Epithelial cell of esophagus (primary cell): ENCODE measurements around the gene SLC8B1.
A peak's percentile ranks its signal among the peaks of the same experiment; 100 is the strongest.

Experiments
- DNase-seq: peaks from one replicate; pipeline ENCODE4 v3.0.0; 2010; ENCODE audit warnings: low read depth
- H3K4me3 ChIP-seq: 2 replicates; pipeline ENCODE4 v1.5.1; 2011; ENCODE audit warnings: mild to moderate bottlenecking, low read length, control low read depth
- TF ChIP-seq, protein P1 (sequence below): IDR thresholded peaks from 2 replicates; pipeline ENCODE4 v1.5.1; 2011; ENCODE audit warnings: low read depth, mild to moderate bottlenecking, low read length, control low read depth, inconsistent platforms; ENCODE audit not compliant: insufficient read depth; ENCODE audit errors: missing control alignments

Gene SLC8B1

DNA sequence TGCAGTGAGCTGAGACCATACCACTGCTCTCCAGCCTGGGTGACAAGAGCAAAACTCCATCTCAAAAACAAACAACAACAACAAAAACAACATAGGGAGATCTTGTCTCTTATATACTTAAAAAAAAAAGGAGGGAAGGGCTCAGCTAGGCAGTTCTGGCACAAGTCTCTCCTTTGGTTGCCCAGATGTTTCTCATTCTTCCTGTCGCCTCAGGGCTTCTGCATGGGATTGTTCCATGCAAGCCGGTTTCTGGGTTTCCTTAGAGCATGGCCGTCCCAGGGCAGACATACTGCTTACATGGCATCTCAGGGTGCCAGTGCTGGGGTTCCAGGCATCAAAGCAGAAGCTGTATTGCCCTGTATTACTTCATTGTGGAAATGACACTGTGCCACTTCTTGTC is 5.2 kb upstream of the SLC8B1 start:
- no peak overlapping the region for H3K4me3 ChIP-seq
- DNase-seq: no peak
- TF ChIP-seq, protein P1, sequence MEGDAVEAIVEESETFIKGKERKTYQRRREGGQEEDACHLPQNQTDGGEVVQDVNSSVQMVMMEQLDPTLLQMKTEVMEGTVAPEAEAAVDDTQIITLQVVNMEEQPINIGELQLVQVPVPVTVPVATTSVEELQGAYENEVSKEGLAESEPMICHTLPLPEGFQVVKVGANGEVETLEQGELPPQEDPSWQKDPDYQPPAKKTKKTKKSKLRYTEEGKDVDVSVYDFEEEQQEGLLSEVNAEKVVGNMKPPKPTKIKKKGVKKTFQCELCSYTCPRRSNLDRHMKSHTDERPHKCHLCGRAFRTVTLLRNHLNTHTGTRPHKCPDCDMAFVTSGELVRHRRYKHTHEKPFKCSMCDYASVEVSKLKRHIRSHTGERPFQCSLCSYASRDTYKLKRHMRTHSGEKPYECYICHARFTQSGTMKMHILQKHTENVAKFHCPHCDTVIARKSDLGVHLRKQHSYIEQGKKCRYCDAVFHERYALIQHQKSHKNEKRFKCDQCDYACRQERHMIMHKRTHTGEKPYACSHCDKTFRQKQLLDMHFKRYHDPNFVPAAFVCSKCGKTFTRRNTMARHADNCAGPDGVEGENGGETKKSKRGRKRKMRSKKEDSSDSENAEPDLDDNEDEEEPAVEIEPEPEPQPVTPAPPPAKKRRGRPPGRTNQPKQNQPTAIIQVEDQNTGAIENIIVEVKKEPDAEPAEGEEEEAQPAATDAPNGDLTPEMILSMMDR: no peak

DNA sequence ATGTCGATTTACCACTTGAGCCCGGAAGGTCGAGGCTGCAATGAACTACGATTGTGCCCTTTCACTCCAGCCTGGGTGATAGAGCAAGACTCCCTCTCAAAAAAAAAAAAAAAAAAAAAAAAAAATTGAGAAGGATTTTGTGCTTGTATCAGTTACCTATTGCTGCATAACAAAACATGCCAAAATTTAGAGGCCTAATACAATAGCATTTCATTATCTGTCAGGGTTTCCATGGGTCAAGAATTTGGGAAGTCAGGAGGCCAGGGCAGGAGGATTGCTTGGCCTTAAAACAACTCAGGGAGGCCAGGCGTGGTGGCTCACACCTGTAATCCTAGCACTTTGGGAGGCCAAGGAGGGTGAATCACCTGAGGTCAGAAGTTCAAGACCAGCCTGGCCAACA is 4.6 kb upstream of the SLC8B1 start:
- TF ChIP-seq, protein P1: no peak
- DNase-seq: no peak
- no peak overlapping the region for H3K4me3 ChIP-seq

DNA sequence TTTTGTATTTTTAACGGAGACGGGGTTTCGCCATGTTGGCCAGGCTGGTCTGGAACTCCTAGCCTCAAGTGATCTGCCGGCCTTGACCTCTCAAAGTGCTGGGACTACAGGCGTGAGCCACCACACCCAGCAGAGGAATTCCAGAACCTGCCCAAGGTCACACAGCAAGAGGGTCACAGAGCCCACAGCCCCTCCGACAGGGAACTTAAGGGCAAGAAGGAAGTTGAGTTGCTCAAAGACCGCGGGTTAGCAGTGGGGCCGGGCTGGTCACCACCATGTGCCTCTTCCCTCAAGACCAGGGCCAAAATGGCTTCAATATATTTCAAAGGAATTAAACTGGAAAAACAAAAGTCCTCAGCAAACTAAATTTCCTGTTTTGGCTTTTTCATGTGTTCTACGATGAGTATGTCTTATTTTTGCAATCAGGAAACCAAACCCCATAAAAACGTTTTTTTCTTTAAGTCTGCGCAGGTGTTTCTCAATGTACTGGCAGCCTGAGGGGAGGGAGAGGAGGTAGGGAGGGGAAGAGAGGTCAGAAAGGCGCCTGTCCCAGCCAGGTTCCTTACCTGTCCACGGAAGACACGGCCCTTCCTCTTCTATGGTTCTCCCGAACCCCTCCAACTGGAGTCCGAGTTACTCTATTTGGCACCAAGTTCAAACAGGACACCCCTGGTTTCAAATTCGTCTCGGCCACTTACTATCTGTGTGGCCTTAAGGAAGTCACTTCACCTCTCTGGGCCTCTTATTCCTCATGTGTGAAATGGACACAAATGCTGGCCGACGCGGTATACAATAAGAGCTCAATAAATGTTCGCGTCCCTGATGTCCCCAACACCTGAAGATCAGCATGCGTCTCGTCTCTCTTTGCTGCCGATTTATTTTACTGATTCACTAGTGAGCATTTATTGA is 778 bp downstream of the SLC8B1 start:
- peak; percentile 30 for DNase-seq
- TF ChIP-seq, protein P1: no peak
- H3K4me3 ChIP-seq: peak overlapping the region; percentile 71

DNA sequence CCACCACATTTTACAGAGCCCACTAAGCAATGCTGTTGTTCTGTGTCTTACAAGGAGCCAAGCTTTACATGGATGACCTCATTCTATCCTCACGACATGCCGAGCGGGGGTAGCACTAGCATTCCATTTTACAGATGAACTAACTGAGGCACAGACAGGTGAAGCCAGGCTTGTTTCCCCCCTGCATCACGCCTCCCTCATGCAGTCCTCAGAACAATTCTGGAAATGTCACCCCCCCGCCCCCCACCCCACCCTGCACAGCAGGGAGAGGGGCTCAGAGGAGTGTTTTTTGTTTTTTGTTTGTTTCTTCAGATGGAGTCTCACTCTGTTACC is 1.5 kb downstream of the SLC8B1 start:
- TF ChIP-seq, protein P1: no peak
- no peak overlapping the region for H3K4me3 ChIP-seq
- DNase-seq: no peak

DNA sequence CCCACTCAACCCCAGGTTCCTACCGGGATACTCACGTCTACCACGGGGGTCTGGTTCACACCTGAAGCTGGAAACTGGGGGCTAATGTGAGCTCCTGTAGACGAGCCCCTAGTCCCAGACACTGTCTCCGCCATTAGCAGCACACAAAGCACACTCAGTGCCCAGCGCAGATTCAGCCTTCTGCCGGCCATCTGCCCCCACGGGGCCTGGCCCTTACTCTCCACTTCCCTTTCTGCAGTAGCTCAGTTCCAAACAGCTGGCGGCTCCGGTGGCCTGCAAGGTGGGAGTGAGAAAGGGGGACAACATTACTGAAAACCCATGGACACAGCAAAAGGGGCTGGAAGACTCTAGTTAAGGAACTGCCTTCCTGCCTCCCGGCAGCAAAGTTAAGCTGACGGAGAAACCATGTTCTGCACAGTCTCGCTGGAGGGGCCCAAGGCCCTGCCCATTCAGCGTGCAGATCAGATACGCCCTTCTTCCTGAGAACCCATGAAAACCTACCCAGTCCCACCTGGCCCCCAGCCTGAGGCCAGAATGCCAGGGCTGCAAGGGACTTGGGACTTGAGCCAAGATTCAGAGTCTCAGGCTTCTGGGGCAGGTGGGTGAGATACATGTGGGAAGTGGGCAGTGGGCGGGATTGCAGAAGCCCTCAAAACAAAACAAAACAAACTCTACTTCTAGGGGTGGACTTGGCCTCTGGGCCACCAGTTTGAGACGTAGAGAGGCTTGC is 2.1 kb downstream of the SLC8B1 start:
- no peak overlapping the region for H3K4me3 ChIP-seq
- DNase-seq: no peak
- TF ChIP-seq, protein P1: no peak

DNA sequence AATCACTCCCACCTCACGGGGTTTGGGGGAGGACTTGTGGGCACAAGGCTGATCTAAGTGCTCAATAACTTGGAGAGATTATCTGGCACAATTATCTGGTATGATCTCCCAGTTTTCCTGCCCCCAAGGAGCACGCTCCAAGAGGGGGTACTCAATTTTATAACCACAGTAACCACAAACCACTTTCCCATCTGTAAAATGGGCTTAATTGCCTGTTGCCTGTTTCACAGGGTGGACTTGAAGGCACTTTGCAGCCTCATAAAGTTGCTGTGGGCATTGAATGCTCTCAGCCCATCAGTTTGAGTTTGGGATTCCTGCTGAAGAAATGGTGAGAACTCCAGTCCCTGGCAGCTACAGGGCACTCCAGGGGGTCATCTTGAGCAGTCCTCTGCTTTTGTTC is 4.4 kb downstream of the SLC8B1 start:
- TF ChIP-seq, protein P1: no peak
- no peak for DNase-seq
- no peak overlapping the region for H3K4me3 ChIP-seq
